Measurements from ENCODE around the gene PHF5A.

The PHF5A gene

DNA sequence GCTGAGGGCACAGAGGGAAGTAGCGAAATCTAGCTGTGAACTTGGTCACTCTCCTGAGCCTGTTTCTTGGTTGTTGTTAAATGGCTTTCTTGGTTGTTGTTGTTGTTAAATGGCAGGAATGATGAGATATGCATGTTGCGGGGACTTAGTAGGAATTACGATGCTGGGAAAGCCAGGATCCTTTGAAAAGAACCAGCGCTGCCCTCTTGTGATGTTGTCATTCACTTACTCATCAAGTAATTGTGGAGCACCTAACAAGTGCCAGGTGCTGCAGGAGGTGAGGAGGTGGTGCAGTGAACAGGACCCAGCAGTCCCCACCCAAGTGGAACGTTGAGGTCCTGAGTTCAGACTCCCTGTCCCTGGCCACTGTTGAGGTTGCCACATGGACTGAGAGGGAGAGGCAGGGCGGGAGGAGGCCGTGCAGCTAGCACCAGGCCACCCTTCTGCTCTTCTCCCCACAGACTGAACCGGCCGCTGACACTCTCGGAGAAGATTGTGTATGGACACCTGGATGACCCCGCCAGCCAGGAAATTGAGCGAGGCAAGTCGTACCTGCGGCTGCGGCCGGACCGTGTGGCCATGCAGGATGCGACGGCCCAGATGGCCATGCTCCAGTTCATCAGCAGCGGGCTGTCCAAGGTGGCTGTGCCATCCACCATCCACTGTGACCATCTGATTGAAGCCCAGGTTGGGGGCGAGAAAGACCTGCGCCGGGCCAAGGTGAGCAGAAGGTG, 39.0 kb upstream of the PHF5A start:
- Histone ChIP-seq H3K4me3 (no peak overlapping the region), H3K27me3 (no peaks in the 10 kb centered on the region), H3K4me2 (no peak overlapping the region), H3K9me3 (no peaks in the 10 kb centered on the region), H3K27ac (no peak overlapping the region), H4K20me1 (peaks cover 47% of the 10 kb centered on the region), H3K9ac (no peak overlapping the region), H3K4me1 (peaks cover 39% of the 10 kb centered on the region), H3K36me3 (peaks cover 90% of the 10 kb centered on the region)
- no peak for TF ChIP-seq Cebpa-rat (IDR thresholded peaks at IDR 0.05)

GRCh38 chr22:41505511-41506220, 37.2 kb upstream of the PHF5A start:
- Histone ChIP-seq H3K4me1 (peaks cover 43% of the 10 kb centered on the region), H3K27ac (no peak overlapping the region), H3K4me3 (no peak overlapping the region), H3K9ac (no peak overlapping the region), H3K4me2 (peak overlapping the region; percentile 81), H3K36me3 (peaks cover 90% of the 10 kb centered on the region), H3K27me3 (no peaks in the 10 kb centered on the region), H3K9me3 (no peaks in the 10 kb centered on the region), H4K20me1 (peaks cover 62% of the 10 kb centered on the region)
- no peak for TF ChIP-seq Cebpa-rat (IDR thresholded peaks at IDR 0.05)

DNA sequence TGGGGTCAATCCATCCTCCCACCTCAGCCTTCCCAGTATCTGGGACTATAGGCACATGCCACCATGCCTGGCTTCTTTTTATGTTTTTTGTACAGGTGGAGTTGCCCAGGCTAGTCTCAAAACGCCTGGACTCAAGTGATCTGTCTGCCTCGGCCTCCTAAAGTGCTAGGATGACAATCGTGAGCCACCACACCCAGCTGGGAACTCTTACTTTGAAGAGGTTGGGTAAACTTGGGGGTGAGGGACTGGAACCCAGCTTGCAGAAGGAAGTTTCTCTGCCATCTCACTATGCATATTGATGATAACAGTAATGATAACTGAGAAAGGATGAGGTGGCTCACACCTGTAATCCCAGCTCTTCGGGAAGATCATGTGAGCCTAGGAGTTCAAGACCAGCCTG, 36.3 kb upstream of the PHF5A start:
- Histone ChIP-seq H3K9ac (peak overlapping the region; percentile 52), H3K4me3 (no peak overlapping the region), H3K27ac (no peak overlapping the region), H3K4me1 (peaks cover 51% of the 10 kb centered on the region), H4K20me1 (peaks cover 59% of the 10 kb centered on the region), H3K9me3 (no peaks in the 10 kb centered on the region), H3K27me3 (no peaks in the 10 kb centered on the region), H3K4me2 (peak overlapping the region; percentile 81), H3K36me3 (peaks cover 88% of the 10 kb centered on the region)
- no peak for TF ChIP-seq Cebpa-rat (IDR thresholded peaks at IDR 0.05)

GRCh38 chr22:41504397-41504796, 35.9 kb upstream of the PHF5A start:
- TF ChIP-seq Cebpa-rat (IDR thresholded peaks at IDR 0.05): no peak
- no peaks in the 10 kb centered on the region for H3K27me3 ChIP-seq
- H3K36me3 ChIP-seq: peaks cover 88% of the 10 kb centered on the region
- H3K9me3 ChIP-seq: no peaks in the 10 kb centered on the region
- no peak overlapping the region for H3K27ac ChIP-seq
- peak overlapping the region; percentile 81 for H3K4me2 ChIP-seq
- no peak overlapping the region for H3K4me3 ChIP-seq
- H4K20me1 ChIP-seq: peaks cover 63% of the 10 kb centered on the region
- H3K4me1 ChIP-seq: peaks cover 56% of the 10 kb centered on the region
- peak overlapping the region; percentile 52 for H3K9ac ChIP-seq

DNA sequence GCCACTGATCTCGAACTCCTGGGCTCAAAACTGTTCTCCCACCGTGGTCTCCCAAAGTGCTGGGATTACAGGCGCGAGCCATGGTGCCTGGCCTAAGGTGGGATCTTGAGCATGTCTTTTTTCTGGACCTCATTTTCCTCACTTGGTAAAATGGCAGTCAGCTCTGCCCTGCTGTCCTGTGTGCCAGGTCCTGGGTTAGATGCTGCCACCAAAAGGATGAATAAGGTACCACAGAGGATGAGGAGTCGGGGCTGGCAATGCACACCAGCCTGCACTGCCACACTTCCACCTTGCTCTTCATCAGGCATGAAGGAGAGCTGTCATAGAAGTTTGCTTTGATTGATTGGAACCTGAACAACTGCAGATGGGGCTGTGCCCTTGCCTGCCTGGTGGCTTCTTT, 32.7 kb upstream of the PHF5A start:
- Histone ChIP-seq H3K4me2 (no peak overlapping the region), H3K9me3 (no peaks in the 10 kb centered on the region), H3K4me1 (peaks cover 52% of the 10 kb centered on the region), H4K20me1 (peaks cover 67% of the 10 kb centered on the region), H3K4me3 (no peak overlapping the region), H3K36me3 (peaks cover 85% of the 10 kb centered on the region), H3K27me3 (no peaks in the 10 kb centered on the region), H3K27ac (no peak overlapping the region), H3K9ac (no peak overlapping the region)
- TF ChIP-seq Cebpa-rat (IDR thresholded peaks at IDR 0.05): no peak

DNA sequence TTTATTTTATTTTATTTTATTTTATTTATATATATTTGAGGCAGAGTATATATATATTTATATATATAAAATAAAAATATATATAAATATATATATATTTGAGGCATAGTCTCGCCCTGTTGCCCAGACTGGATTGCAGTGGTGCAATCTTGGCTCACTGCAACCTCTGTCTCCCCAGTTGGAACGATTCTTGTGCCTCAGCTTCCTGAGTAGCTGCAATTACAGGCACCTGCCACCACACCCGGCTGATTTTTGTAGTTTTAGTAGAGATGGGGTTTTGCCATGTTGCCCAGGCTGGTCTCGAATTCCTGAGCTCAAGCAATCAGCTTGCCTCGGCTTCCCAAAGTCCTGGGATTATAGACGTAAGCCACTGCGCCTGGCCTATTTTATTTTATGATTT, 31.8 kb upstream of the PHF5A start:
- peaks cover 85% of the 10 kb centered on the region for H3K36me3 ChIP-seq
- no peaks in the 10 kb centered on the region for H3K9me3 ChIP-seq
- H3K4me1 ChIP-seq: peaks cover 43% of the 10 kb centered on the region
- H3K4me2 ChIP-seq: no peak overlapping the region
- peaks cover 75% of the 10 kb centered on the region for H4K20me1 ChIP-seq
- no peak overlapping the region for H3K27ac ChIP-seq
- no peak overlapping the region for H3K4me3 ChIP-seq
- no peaks in the 10 kb centered on the region for H3K27me3 ChIP-seq
- H3K9ac ChIP-seq: no peak overlapping the region
- TF ChIP-seq Cebpa-rat (IDR thresholded peaks at IDR 0.05): no peak

- H3K4me2 ChIP-seq: 0 out of 2 replicates have a peak overlapping the region, but pooled peaks have one; percentile 11
- no peak for TF ChIP-seq Cebpa-rat (IDR thresholded peaks at IDR 0.05)
- H3K4me1 ChIP-seq: peaks cover 37% of the 10 kb centered on the region
- peaks cover 75% of the 10 kb centered on the region for H4K20me1 ChIP-seq
- no peaks in the 10 kb centered on the region for H3K27me3 ChIP-seq
- 0 out of 2 replicates have a peak overlapping the region, but pooled peaks have one; percentile 14 for H3K9ac ChIP-seq
- H3K27ac ChIP-seq: no peak overlapping the region
- H3K36me3 ChIP-seq: peaks cover 85% of the 10 kb centered on the region
- no peak overlapping the region for H3K4me3 ChIP-seq
- H3K9me3 ChIP-seq: no peaks in the 10 kb centered on the region
Observed at GRCh38 chr22:41499624-41500280, 31.3 kb upstream of the PHF5A start.

DNA sequence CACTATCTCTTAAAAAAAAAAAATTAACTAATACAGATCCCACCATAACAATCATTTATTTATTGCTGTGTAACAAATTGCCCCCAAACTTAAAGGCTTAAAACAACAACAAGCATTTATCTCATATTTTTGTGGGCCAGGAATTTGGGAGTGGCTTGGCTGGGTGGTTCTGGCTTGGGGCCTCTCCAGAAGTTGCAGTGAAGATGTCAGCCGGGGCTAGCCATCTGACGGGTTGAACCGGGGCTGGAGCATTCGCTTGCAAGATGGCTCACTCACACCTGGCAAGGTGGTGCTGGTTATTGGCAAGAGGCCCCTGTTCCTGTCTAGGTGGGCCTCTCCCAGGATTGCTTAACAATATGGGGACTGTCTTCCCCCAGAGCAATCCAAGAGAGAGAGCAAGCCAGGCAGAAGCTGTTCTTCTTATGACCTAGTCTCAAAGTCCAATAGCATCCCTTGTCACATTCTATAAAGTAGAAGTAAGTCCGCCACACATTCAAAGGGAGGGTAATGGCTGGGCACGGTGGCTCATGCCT, 29.9 kb upstream of the PHF5A start:
- H3K27ac ChIP-seq: no peak overlapping the region
- no peak for TF ChIP-seq Cebpa-rat (IDR thresholded peaks at IDR 0.05)
- H3K36me3 ChIP-seq: peaks cover 87% of the 10 kb centered on the region
- no peak overlapping the region for H3K4me3 ChIP-seq
- peaks cover 23% of the 10 kb centered on the region for H3K4me1 ChIP-seq
- H3K9me3 ChIP-seq: no peaks in the 10 kb centered on the region
- H3K4me2 ChIP-seq: no peak overlapping the region
- H3K27me3 ChIP-seq: no peaks in the 10 kb centered on the region
- peaks cover 78% of the 10 kb centered on the region for H4K20me1 ChIP-seq
- no peak overlapping the region for H3K9ac ChIP-seq

DNA sequence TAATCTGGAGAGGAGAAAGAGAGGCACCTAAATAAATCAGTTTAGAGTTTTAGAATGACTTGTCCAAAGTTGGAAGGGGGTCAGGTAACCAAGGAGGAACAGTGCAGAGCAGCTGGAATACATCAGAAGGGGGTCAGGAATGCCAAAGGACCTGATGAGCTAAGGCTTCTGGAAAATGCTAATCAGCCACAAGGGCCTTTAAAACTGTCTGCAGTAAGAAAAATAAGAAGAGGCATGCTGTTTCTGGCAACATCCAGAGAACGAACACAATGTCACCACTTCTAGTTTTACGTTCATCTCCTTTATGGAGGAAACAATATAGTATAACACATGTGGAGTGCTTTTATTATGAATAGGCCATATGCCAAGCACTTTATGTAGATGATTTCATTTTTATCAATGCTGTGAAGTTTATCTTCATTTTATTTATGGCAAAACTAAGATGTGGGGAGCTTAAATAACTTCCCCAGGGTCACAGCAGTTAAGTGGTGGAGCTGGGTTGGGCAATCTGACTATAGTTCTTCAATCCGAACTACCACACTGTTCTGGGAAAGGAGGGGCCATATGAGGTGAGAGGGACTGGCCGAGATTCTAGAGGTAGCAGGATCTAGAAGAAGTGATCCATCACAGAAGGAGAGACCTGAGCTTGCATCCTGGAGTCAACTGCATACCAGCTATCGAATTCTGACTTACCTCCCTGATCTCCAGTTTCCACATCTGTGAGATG, 23.0 kb upstream of the PHF5A start:
- Histone ChIP-seq H3K36me3 (peaks cover 49% of the 10 kb centered on the region), H3K27me3 (no peaks in the 10 kb centered on the region), H3K4me3 (no peak overlapping the region), H3K9me3 (no peaks in the 10 kb centered on the region), H4K20me1 (peaks cover 88% of the 10 kb centered on the region), H3K9ac (no peak overlapping the region), H3K4me2 (no peak overlapping the region), H3K4me1 (peaks cover 39% of the 10 kb centered on the region), H3K27ac (no peak overlapping the region)
- no peak for TF ChIP-seq Cebpa-rat (IDR thresholded peaks at IDR 0.05)
